ENCODE measurements around the gene ENTPD3. TPM values are rescaled to one million over a fixed set of nuclear protein-coding genes. Genes with fewer than 3 reads are reported as not detected.

The ENTPD3 gene
- total RNA-seq, 2 donors from 2014 or later: 12.2 to 17.1 TPM

DNA sequence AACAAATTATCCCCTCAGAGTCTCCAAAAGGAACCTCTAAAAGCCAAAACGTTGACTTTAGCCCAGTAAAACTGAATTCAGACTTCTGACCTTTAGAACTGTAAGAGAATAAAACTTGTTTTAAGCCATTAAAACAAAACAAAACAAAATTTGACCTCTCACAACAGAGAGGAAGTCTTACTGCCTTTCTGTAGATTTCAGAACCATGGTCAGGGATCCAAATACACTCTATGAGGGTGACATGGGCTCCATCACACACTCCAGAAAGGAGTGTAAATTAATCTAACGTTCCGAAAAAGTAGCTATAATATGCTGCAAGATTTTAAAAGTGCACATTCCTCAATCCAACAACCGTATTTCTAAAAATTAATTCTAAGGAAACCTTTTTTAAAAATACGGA lies 50.9 kb downstream of the ENTPD3 start:
- DNase-seq (no peak), ATAC-seq (no peak)
- intact Hi-C loops (cut with DNase I): no loop called here
- Histone ChIP-seq H3K27me3 (no peaks in the 10 kb centered on the region), H3K4me1 (no peaks in the 10 kb centered on the region), H3K27ac (no peak overlapping the region), H3K36me3 (replicated peaks in 1 of 2; ENCODE audit: insufficient read depth in 1 of 2, low read depth in 2 of 2) (no peaks in the 10 kb centered on the region), H3K4me3 (no peak overlapping the region), H3K9me3 (no peaks in the 10 kb centered on the region)
- WGBS, 2 donors: 78 to 81% methylated on average over 5 of the region's 5 CpGs
- TF ChIP-seq CTCF (IDR thresholded peaks at IDR 0.05): no peak
- no peak for TF ChIP-seq POLR2A (IDR thresholded peaks at IDR 0.05)

- Histone ChIP-seq H3K4me1 (no peaks in the 10 kb centered on the region), H3K27ac (no peak overlapping the region), H3K9me3 (no peaks in the 10 kb centered on the region), H3K4me3 (no peak overlapping the region), H3K27me3 (no peaks in the 10 kb centered on the region), H3K36me3 (replicated peaks in 1 of 2; ENCODE audit: insufficient read depth in 1 of 2, low read depth in 2 of 2) (no peaks in the 10 kb centered on the region)
- intact Hi-C loops (cut with DNase I): loop anchor here (10.0 kb wide), 1 partner anchor 120 kb away; no protein-coding TSS in a partner anchor
- ATAC-seq (no peak), DNase-seq (no peak)
- 84 to 93% methylated on average over 6 to 9 of the region's 9 CpGs for WGBS, 2 donors
- TF ChIP-seq CTCF (IDR thresholded peaks at IDR 0.05) (no peak), POLR2A (IDR thresholded peaks at IDR 0.05) (no peak)
These were observed 58.1 kb downstream of the ENTPD3 start for GRCh38 chr3:40445062-40445461.

- intact Hi-C loops (cut with DNase I): loop anchor here (10.0 kb wide), 1 partner anchor 121 kb away; no protein-coding TSS in a partner anchor
- Histone ChIP-seq H3K27ac (no peak overlapping the region), H3K4me1 (no peaks in the 10 kb centered on the region), H3K4me3 (no peak overlapping the region), H3K27me3 (no peaks in the 10 kb centered on the region), H3K36me3 (replicated peaks in 1 of 2; ENCODE audit: insufficient read depth in 1 of 2, low read depth in 2 of 2) (no peaks in the 10 kb centered on the region), H3K9me3 (no peaks in the 10 kb centered on the region)
- ATAC-seq (no peak), DNase-seq (no peak)
- WGBS, 2 donors: 61 to 71% methylated on average over 4 of the region's 4 CpGs
- no peak for TF ChIP-seq POLR2A (IDR thresholded peaks at IDR 0.05)
- no peak for TF ChIP-seq CTCF (IDR thresholded peaks at IDR 0.05)
These were observed 58.9 kb downstream of the ENTPD3 start for GRCh38 chr3:40445880-40446279.

DNA sequence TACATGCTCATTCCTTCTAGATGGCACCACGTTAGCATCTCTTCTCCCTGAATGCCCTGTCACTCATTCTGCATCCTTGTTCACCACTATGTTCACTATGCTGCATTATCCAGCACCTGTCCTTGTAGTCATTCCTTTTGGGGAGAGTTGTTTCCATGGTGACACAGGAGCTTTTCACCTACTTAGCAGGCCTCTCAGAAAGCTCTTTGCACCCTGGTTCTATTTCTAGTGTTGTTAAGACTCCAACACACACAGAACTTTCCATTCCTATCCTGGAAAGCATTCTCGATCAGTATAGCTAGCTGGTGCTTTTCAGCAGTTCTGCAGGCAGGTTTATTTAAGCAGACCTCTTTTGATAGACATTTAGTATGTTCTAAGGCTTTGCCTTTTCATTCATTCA lies 63.5 kb downstream of the ENTPD3 start:
- intact Hi-C loops (cut with DNase I): no loop called here
- 83 to 87% methylated on average over 2 of the region's 2 CpGs for WGBS, 2 donors
- H3K27ac ChIP-seq: no peak overlapping the region

More for the DNA sequence above, 63.5 kb downstream of the ENTPD3 start:
- Histone ChIP-seq H3K4me1 (peaks cover 22% of the 10 kb centered on the region), H3K4me3 (no peak overlapping the region), H3K27me3 (no peaks in the 10 kb centered on the region), H3K9me3 (no peaks in the 10 kb centered on the region), H3K36me3 (replicated peaks in 1 of 2; ENCODE audit: insufficient read depth in 1 of 2, low read depth in 2 of 2) (no peaks in the 10 kb centered on the region)
- ATAC-seq (no peak), DNase-seq (no peak)
- TF ChIP-seq POLR2A (IDR thresholded peaks at IDR 0.05) (no peak), CTCF (IDR thresholded peaks at IDR 0.05) (no peak)

Data from body of pancreas (tissue), 4 donors.